GM19438 (cell line): ENCODE measurements around the gene REC8.

Source experiments
- ATAC-seq: cut with Tn5 transposase; IDR thresholded peaks from one replicate; pipeline ENCODE4 v1.9.1; 2021; ENCODE audit warnings: low read depth; ENCODE audit not compliant: unreplicated experiment

The REC8 gene

GRCh38 chr14:24226473-24226872 is 54.6 kb downstream of the REC8 start:
- no peak for ATAC-seq

- no peak for ATAC-seq
Measured at GRCh38 chr14:24228902-24229301, 57.0 kb downstream of the REC8 start.
